GM12892 (cell line): ENCODE measurements around the gene OR9Q1.

Experiments
- POLR2A ChIP-seq: IDR thresholded peaks from 2 replicates; pipeline ENCODE4 v1.6.1; 2011; ENCODE audit warnings: low read depth, low read length, control low read depth
- POLR2AphosphoS5 ChIP-seq: IDR thresholded peaks from 2 replicates; pipeline ENCODE4 v1.6.1; 2011; ENCODE audit warnings: low read depth, low read length, control low read depth

DNA sequence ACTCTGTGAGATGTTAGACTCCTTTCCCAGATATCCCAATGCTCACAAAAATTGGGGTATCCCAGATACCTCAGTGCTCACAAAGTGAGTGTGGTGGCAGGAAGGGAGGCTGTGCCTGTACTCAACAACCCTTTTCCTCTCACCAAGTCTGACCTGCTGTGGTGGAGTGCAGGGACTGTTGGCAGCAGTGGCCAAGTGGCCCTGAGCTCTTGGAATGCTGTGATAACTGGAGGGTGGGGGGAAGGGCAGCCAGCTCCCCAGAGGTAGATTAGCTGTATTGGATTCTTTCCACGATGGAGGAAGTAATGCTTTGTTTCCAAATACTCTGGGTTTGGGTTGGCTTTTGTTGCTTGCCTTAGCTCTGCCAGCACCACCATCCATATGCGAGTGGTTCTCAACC lies 46.0 kb upstream of the OR9Q1 start:
- TF ChIP-seq POLR2A (no peak), POLR2AphosphoS5 (no peak)
